GM12801 (cell line): ENCODE results near the gene SYNE1.

Experiments
- CTCF ChIP-seq: IDR thresholded peaks from one replicate; pipeline ENCODE4 v1.5.1; 2011; ENCODE audit warnings: control low read depth; ENCODE audit not compliant: insufficient read length; ENCODE audit errors: extremely low read depth

The SYNE1 gene

GRCh38 chr6:152293404-152293803, 343.8 kb downstream of the SYNE1 start:
- no peak for TF ChIP-seq CTCF

- no peak for TF ChIP-seq CTCF
Observed at GRCh38 chr6:152292555-152292954, 344.6 kb downstream of the SYNE1 start.

- TF ChIP-seq CTCF = no peak
Observed at GRCh38 chr6:152290693-152291092, 346.5 kb downstream of the SYNE1 start.

- TF ChIP-seq CTCF = no peak
Observed at GRCh38 chr6:152277826-152278329, 359.3 kb downstream of the SYNE1 start.

- no peak for TF ChIP-seq CTCF
Observed at GRCh38 chr6:152273638-152274037, 363.5 kb downstream of the SYNE1 start.

- no peak for TF ChIP-seq CTCF
Observed at GRCh38 chr6:152273002-152273401, 364.2 kb downstream of the SYNE1 start.

GRCh38 chr6:152272486-152272885, 364.7 kb downstream of the SYNE1 start:
- TF ChIP-seq CTCF = no peak
